Ishikawa (cell line): ENCODE results near the gene MYH6.

Experiments used
- CEBPB ChIP-seq: IDR thresholded peaks from 2 replicates; pipeline ENCODE4 v1.6.1; 2012
- EP300 ChIP-seq: IDR thresholded peaks from 2 replicates; pipeline ENCODE4 v1.6.1; 2012; ENCODE audit warnings: borderline replicate concordance
- MAX ChIP-seq: IDR thresholded peaks from 2 replicates; pipeline ENCODE4 v1.6.1; 2012
- TEAD4 ChIP-seq: IDR thresholded peaks from 2 replicates; pipeline ENCODE4 v1.6.1; 2012

GRCh38 chr14:23358553-23359166 lies 49.4 kb downstream of the MYH6 start:
- TF ChIP-seq EP300 (no peak), CEBPB (no peak), TEAD4 (no peak), MAX (no peak)
